Peyer's patch (tissue), 4 donors: Measurements from ENCODE around the gene GNAZ. TPM values are rescaled to one million over a fixed set of nuclear protein-coding genes. Genes with fewer than 3 reads are reported as not detected.

Source experiments
- DNase-seq, 3 donors: peaks; one replicate each; pipeline ENCODE4 v3.0.0-alpha.2; 2017 to 2019
- H3K27ac ChIP-seq, 4 donors: fragments of 200-600 bp; sonication (generic); one replicate each; pipeline ENCODE4 v1.5.1; 2016 to 2019
- H3K27me3 ChIP-seq, 2 donors: fragments of 200-600 bp; sonication (generic); one replicate each; pipeline ENCODE4 v1.5.1; 2019
- H3K36me3 ChIP-seq, 3 donors: fragments of 200-600 bp; sonication (generic); one replicate each; pipeline ENCODE4 v1.5.1; 2016 to 2019
- H3K4me1 ChIP-seq, 4 donors: fragments of 200-600 bp; sonication (generic); one replicate each; pipeline ENCODE4 v1.5.1; 2016 to 2019
- H3K4me3 ChIP-seq, 4 donors: fragments of 200-600 bp; sonication (generic); 1 replicate in 3 of 4; 2 replicates in 1 of 4; pipeline ENCODE4 v1.5.1; 2016 to 2019; ENCODE audit warnings: mild to moderate bottlenecking in 1 of 4
- H3K9me3 ChIP-seq, 4 donors: fragments of 200-600 bp; sonication (generic); one replicate each; pipeline ENCODE4 v1.5.1; 2016 to 2019; ENCODE audit warnings: mild to moderate bottlenecking in 1 of 4
- POLR2A ChIP-seq, 2 donors: fragments of 450-650 bp; IDR thresholded peaks; one replicate each; pipeline ENCODE4 v1.5.1; 2017; ENCODE audit warnings: antibody characterized with exemption in 2 of 2, mild to moderate bottlenecking in 2 of 2, moderate library complexity in 2 of 2
- total RNA-seq, 4 donors: library from RNA; depleted of rRNA; stranded (reverse); fragments of >200 nt; gene quantifications; one replicate each; pipeline ENCODE4 v1.1.0, GENCODE V29; 2016
- TF ChIP-seq, protein P1 (sequence below), 6 experiments: fragments of 450-650 bp in 4 of 6; fragments of 200-600 bp in 2 of 6; sonication (generic) in 1 of 6; IDR thresholded peaks; one replicate each; pipeline ENCODE4 v1.5.1; 2017 to 2019; ENCODE audit warnings: antibody characterized with exemption in 6 of 6, mild to moderate bottlenecking in 3 of 6, moderate library complexity in 1 of 6

GNAZ gene
- total RNA-seq, 4 donors from 2014 or later = 0.35 to 3.5 (median 1.9) TPM

DNA sequence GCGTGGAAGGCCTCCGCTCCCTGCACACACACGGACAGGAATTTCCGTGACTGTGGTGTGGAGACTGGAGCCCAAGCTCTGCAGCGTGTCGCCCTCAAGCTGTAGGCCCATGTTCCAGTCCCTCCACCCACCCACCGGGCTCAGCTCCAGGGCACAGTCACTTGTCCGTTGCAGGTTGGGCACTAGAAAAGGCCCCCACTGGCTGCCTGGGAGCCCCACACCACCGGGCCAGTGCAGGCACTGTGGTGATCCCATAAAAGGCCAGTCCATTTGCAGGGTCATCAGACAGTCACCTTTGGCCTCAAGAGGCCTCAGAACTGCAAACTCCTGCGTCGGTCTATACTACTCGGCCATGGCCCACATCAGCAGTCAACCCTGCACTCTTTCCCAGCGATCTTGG is 91.3 kb downstream of the GNAZ start:
- Histone ChIP-seq H3K4me3 (no peak overlapping the region), H3K27me3 (no peaks in the 10 kb centered on the region), H3K36me3 (no peaks in the 10 kb centered on the region), H3K9me3 (no peaks in the 10 kb centered on the region), H3K4me1 (no peaks in the 10 kb centered on the region), H3K27ac (no peak overlapping the region)
- TF ChIP-seq POLR2A (IDR thresholded peaks at IDR 0.05) = no peak
- TF ChIP-seq, protein P1, sequence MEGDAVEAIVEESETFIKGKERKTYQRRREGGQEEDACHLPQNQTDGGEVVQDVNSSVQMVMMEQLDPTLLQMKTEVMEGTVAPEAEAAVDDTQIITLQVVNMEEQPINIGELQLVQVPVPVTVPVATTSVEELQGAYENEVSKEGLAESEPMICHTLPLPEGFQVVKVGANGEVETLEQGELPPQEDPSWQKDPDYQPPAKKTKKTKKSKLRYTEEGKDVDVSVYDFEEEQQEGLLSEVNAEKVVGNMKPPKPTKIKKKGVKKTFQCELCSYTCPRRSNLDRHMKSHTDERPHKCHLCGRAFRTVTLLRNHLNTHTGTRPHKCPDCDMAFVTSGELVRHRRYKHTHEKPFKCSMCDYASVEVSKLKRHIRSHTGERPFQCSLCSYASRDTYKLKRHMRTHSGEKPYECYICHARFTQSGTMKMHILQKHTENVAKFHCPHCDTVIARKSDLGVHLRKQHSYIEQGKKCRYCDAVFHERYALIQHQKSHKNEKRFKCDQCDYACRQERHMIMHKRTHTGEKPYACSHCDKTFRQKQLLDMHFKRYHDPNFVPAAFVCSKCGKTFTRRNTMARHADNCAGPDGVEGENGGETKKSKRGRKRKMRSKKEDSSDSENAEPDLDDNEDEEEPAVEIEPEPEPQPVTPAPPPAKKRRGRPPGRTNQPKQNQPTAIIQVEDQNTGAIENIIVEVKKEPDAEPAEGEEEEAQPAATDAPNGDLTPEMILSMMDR (IDR thresholded peaks at IDR 0.05) = no peak
- DNase-seq = no peak

DNA sequence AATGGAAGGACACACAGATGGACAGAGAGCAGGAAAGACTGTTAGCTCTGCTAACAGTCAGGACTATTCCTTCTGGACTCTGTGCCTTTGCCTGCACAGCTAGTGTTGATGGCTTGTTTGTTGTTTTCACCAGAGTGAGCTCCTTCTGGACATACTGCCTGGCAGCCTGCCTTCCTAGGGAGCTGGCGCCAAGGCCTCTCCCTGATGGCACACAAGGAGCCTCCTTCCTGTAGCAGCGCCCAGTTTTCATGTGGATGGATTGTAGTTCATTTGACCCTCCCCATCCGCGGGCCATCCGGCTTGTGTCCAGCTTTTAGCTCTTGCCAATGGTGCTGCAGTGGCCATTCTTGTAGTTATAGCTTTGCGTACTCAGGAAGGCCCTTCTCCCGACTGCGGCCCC is 93.3 kb downstream of the GNAZ start:
- TF ChIP-seq, protein P1 (IDR thresholded peaks at IDR 0.05) = no peak
- TF ChIP-seq POLR2A (IDR thresholded peaks at IDR 0.05) = no peak
- Histone ChIP-seq H3K4me1 (no peaks in the 10 kb centered on the region), H3K4me3 (no peak overlapping the region), H3K27me3 (no peaks in the 10 kb centered on the region), H3K27ac (no peak overlapping the region), H3K36me3 (no peaks in the 10 kb centered on the region), H3K9me3 (no peaks in the 10 kb centered on the region)
- DNase-seq = no peak

DNA sequence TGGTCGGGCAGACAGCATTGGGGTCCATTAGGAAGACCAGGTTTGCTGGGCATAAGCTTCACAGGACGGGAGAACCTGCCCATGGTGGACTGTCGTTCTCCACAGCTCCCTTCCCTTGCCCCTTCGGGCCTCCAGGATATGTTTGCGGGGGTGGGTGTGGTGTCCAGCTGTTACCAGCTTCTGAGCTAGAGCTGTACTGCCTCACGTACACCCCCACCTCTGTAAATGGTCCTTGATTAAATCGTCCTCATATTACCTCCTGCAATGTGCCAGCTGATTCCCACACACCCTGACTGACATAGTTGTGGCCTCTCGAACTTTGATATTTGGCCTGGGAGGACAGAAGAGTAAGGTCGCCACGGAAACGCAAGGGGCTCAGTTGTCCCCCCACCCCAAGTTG is 93.8 kb downstream of the GNAZ start:
- TF ChIP-seq, protein P1 (IDR thresholded peaks at IDR 0.05) = no peak
- TF ChIP-seq POLR2A (IDR thresholded peaks at IDR 0.05) = no peak
- no peaks in the 10 kb centered on the region for H3K4me1 ChIP-seq
- no peak overlapping the region for H3K27ac ChIP-seq
- no peak overlapping the region for H3K4me3 ChIP-seq
- no peaks in the 10 kb centered on the region for H3K27me3 ChIP-seq
- H3K9me3 ChIP-seq = no peaks in the 10 kb centered on the region
- DNase-seq = no peak
- H3K36me3 ChIP-seq = no peaks in the 10 kb centered on the region

DNA sequence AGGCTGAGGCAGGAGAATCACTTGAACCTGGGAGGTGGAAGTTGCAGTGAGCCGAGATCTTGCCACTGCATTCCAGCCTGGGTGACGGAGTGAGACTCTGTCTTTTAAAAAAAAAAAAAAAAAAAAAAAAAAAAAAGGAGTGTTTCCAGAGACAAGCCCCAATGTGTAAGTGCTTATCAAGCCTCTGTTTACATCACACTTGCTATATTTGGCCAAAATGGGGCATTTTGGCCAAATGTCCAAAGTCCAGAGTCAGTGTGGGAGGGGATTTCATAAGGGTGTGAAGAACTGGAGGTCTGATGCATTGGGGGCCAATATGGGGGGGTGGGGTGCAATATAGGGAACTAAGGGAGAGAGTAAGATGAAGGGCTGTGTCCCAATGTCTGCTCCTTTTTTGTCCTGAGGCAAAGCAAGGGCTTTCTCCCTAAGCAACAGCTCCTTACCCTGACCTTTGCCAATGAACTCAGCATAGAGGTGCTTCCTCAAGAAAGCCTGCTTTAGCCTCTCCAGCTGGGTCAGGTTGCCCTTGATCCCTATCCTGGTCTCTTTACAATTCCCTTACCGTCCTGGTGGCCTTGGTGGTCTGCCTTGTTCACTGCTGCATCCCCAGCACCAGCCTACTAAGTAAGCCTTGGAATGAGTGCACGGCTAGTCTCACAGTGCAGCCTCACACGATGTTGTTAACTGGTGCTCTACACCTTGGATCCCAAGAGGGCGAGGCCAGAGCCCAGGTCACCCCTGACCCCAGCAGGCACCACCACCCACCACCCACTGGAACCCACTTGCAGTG is 95.9 kb downstream of the GNAZ start:
- Histone ChIP-seq H3K4me3 (no peak overlapping the region), H3K9me3 (no peaks in the 10 kb centered on the region), H3K36me3 (no peaks in the 10 kb centered on the region), H3K27ac (no peak overlapping the region), H3K27me3 (no peaks in the 10 kb centered on the region), H3K4me1 (no peaks in the 10 kb centered on the region)
- no peak for TF ChIP-seq POLR2A (IDR thresholded peaks at IDR 0.05)
- TF ChIP-seq, protein P1 (IDR thresholded peaks at IDR 0.05) = no peak
- no peak for DNase-seq

DNA sequence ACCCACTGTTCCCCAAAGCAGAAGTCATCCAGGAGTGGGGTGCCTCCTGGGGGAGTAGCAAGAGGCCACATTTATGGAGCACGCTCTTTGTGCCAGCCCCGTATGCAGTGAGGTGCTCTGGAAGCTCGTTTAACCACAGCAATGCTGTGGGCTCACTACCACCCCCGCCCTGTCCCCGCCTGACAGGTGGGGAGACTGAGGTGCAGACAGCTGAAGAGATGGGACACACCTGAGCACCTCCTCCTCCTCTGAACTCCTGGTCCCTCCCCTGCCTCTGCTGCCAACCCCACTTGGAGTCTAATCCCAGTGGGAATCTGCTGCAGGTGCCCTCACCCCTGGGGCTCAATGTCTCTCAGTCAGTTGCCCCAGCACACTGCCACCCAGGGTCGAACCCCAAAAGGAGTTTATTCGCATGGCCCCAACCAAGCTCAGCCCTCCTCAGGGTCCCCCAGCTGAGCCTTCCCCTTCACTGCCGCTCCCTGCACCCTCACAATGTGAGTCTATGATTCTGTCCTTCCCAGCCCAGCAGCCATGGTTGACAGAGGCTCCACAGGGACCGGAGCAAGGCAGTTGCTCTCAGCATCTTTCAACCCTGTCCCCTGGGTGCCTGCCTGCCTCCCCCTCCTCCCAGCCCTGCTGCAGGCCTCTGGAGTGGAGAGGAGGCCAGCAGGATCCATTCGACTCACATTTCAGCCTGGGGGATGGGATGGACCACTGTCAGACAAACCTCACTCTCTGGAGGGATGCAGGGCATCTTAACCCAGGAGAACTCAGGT is 96.7 kb downstream of the GNAZ start:
- Histone ChIP-seq H3K4me3 (no peak overlapping the region), H3K36me3 (no peaks in the 10 kb centered on the region), H3K9me3 (no peaks in the 10 kb centered on the region), H3K4me1 (no peaks in the 10 kb centered on the region), H3K27me3 (no peaks in the 10 kb centered on the region), H3K27ac (no peak overlapping the region)
- DNase-seq = no peak
- TF ChIP-seq POLR2A (IDR thresholded peaks at IDR 0.05) = no peak
- TF ChIP-seq, protein P1 (IDR thresholded peaks at IDR 0.05) = no peak
